ENCODE results near the gene UGT2B7.

DNA sequence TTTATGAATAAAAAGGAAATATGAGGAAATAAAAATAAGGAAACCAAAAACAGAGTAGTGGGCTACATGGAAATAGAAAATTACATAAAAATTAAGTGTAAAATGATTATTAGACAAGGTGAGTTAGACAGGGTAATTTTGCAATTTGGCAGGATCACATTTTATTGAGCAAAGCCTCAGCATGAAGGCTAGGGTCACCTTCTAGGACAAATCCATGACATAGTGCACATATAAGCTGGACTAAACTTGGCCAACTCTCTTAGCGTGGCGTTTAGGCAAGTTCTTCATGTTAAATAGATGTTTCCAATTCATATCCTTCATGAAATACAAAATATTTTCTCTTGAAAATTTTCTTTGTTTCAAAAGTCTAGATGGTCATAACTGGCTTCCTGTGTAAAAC, 25.7 kb upstream of the UGT2B7 start:
- TF ChIP-seq, protein P1, sequence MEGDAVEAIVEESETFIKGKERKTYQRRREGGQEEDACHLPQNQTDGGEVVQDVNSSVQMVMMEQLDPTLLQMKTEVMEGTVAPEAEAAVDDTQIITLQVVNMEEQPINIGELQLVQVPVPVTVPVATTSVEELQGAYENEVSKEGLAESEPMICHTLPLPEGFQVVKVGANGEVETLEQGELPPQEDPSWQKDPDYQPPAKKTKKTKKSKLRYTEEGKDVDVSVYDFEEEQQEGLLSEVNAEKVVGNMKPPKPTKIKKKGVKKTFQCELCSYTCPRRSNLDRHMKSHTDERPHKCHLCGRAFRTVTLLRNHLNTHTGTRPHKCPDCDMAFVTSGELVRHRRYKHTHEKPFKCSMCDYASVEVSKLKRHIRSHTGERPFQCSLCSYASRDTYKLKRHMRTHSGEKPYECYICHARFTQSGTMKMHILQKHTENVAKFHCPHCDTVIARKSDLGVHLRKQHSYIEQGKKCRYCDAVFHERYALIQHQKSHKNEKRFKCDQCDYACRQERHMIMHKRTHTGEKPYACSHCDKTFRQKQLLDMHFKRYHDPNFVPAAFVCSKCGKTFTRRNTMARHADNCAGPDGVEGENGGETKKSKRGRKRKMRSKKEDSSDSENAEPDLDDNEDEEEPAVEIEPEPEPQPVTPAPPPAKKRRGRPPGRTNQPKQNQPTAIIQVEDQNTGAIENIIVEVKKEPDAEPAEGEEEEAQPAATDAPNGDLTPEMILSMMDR (conservative IDR thresholded peaks at IDR 0.05 in 1 of 2, IDR thresholded peaks at IDR 0.05 in 1 of 2; ENCODE audit: low read depth in 1 of 2, low read length in 2 of 2) = no peak
- TF ChIP-seq EZH2 (IDR thresholded peaks at IDR 0.05; ENCODE audit: low read length, missing control alignments) = no peak

All from fibroblast of lung (primary cell).